LNCaP clone FGC (cell line): Measurements from ENCODE around the gene COL17A1.

Experiments
- DNase-seq: peaks from one replicate; pipeline ENCODE4 v3.0.0-alpha.2; 2011; ENCODE audit warnings: low read depth
- H3K4me3 ChIP-seq: 2 replicates; pipeline ENCODE4 v1.5.1; 2011; ENCODE audit warnings: mild to moderate bottlenecking, low read depth, low read length, control low read depth
- TF ChIP-seq, protein P1 (sequence below): IDR thresholded peaks from 2 replicates; pipeline ENCODE4 v1.5.1; 2012; ENCODE audit warnings: mild to moderate bottlenecking; ENCODE audit not compliant: control insufficient read depth, insufficient read depth; ENCODE audit errors: extremely low read depth

Gene COL17A1

DNA sequence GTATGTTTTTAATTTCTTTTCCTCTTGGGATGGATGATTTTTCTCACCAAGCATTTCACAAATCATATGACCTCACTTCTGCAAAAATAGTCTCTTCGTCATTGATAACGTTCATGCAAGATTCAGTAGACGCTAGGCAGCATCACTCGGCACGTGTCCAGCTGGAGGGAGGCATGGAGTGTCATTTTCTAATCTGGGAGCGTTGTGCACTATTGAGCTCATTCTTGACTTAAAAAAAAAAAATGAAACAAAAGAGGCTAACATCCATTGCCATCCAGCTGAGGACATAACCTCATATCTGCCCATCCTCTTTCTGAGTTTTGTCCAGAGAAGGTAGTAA lies 56.2 kb downstream of the COL17A1 start:
- TF ChIP-seq, protein P1, sequence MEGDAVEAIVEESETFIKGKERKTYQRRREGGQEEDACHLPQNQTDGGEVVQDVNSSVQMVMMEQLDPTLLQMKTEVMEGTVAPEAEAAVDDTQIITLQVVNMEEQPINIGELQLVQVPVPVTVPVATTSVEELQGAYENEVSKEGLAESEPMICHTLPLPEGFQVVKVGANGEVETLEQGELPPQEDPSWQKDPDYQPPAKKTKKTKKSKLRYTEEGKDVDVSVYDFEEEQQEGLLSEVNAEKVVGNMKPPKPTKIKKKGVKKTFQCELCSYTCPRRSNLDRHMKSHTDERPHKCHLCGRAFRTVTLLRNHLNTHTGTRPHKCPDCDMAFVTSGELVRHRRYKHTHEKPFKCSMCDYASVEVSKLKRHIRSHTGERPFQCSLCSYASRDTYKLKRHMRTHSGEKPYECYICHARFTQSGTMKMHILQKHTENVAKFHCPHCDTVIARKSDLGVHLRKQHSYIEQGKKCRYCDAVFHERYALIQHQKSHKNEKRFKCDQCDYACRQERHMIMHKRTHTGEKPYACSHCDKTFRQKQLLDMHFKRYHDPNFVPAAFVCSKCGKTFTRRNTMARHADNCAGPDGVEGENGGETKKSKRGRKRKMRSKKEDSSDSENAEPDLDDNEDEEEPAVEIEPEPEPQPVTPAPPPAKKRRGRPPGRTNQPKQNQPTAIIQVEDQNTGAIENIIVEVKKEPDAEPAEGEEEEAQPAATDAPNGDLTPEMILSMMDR = no peak
- no peak for DNase-seq
- H3K4me3 ChIP-seq = no peak overlapping the region

DNA sequence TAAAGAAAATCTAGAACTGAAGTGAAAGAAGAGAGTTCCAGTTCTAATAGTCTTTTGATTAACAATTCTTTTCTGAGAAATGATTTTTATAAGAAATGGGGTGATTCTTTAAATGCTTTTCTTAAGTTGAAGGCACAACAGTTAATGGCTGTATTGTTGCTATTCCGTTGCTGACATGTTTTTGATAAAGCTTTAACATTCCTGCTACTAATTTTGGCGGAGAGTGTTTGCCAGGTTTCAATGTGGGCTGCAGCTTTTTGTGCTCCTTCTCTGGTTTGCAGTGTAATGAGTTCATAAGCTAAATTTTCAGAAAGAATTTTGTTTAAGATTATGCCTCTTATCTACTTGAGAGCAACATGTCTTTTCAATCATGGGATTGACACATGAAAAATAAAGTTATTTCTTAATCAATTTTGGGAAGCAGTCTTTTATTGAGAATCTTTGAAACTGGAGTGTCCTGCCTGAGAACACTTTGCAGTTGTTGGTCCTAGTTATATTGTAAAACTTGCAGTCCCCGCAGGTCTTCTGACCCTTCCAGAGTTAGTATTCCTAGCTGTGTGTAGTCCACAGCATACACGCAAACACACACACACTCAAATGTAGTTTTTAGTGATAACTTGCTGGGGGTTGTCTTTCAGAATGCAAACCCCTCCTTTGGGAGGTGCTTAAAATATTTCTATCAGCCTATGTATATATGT lies 56.7 kb downstream of the COL17A1 start:
- TF ChIP-seq, protein P1 = no peak
- no peak overlapping the region for H3K4me3 ChIP-seq
- no peak for DNase-seq

DNA sequence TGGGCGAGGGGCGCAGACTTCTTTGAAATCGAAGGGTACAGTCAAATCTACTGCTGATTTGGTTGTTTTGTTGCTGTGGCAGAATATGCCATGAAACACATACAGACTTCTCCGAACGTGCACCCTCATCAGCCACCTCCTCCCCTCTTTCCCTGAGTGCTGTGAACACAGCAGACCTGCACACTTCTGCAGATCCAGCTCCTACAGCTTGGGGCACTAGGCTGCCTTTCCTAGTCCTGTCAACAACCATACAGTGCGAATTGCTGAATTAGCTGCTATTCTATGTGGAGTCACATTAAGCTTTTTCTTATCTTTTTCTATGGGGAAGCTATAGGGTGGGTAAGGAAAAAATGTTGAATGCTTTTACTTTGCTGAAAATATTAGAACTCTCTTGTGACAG lies 57.5 kb downstream of the COL17A1 start:
- TF ChIP-seq, protein P1 = peak; percentile 62
- no peak overlapping the region for H3K4me3 ChIP-seq
- DNase-seq = no peak

DNA sequence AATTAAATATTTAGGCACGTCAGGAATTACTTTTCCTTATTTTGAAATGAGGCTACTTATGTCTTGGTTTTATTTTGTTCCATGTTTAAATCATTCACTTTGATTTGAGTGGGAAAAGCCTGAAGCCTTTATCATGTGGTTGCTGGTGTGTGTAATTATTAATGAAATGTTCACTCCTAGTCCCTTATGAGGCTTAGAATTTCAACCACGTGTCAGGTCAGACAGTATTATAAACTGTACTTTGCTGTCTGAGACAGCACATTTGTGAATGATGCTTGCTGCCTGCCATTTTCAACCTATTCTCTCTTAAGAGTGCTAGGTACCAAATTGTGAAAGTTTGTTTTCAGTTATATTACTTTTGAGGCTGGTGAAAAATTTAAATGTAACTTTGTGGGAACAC lies 58.9 kb downstream of the COL17A1 start:
- DNase-seq = no peak
- TF ChIP-seq, protein P1 = no peak
- no peak overlapping the region for H3K4me3 ChIP-seq

DNA sequence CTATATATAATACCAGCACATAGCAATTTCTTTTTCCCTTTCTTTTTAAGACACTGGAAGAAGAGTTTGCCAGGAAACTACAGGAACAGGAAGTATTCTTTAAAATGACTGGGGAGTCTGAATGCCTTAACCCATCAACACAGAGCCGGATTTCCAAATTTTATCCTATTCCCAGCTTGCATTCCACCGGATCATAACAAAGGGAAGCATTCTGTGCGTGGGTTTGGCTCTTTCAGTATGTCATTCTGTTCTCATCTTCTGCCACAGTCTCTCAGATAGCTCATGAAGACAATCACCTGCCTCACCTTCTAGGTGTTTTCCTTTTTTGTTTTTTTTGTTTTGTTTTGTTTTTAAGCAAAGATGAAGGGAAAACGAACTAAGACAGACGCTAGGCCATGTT lies 60.2 kb downstream of the COL17A1 start:
- H3K4me3 ChIP-seq = no peak overlapping the region
- DNase-seq = no peak
- TF ChIP-seq, protein P1 = no peak

DNA sequence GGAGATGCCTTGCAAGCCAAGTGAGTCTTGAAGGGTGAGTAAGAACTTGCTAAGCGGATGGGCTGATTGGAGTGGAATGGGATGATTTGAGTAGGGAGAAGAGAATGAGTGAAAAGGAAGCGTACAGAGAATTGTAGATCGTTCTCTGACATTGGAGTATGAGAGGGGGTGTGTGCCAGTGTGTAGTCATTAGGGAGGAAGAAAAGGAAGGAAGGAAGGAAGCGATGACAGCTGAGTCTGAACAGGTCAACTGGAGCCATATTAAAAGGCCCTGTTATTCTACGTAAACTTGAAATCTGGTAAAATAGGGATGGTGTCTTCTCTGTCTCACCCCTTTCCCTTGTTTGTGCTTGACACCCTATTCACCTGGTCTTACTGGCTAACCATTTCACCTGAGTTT lies 63.7 kb downstream of the COL17A1 start:
- H3K4me3 ChIP-seq = no peak overlapping the region
- TF ChIP-seq, protein P1 = no peak
- no peak for DNase-seq

DNA sequence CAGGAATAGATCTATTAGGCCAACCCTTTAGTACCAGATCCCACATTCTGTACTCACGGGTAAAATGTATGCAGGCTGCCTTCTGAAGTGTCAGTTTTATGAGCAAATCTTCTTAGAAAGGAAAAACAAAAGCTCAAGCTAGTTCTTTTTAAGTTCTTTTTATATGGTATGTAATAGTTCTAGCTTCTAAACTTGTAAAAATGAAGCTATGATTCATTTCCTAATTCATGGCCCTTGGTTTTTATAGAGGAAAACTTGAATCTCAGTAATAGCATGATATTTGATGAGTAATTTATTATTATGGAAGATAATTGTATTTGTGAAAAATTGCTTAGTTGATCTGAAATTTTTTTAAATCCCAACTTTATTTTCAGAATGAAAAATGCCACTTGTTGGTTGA lies 64.4 kb downstream of the COL17A1 start:
- TF ChIP-seq, protein P1 = no peak
- DNase-seq = no peak
- no peak overlapping the region for H3K4me3 ChIP-seq
